NOMO-1 treated with dmso at 0.1 percent for 144 hours (cell line): ENCODE data around the gene POMGNT1.

Experiments used
- DNase-seq: peaks from one replicate; lab custom pipeline; 2025; ENCODE audit not compliant: unreplicated experiment; lab: John Stamatoyannopoulos, UW

POMGNT1 gene

DNA sequence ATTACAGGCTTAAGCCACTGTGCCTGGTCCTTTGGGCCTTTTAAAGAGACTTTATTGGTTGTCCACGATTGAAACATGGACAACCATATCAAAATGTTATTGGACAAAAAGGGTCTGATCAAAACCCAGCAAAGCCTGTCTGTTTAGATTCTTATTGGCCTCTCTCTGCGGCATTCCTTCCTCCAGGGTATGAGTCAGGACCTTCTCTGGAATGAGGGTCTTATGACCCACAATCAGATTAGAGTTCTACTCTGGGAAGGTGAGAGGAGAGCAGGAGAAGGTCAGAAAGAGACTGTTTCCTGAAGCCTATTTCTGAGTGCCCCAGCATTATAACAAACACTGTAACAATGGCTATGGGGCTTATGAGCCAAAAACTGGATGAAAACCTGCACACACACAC lies 12.8 kb upstream of the POMGNT1 start:
- no peak for DNase-seq

- no peak for DNase-seq
These were observed 12.3 kb upstream of the POMGNT1 start for GRCh38 chr1:46210561-46210960.

DNA sequence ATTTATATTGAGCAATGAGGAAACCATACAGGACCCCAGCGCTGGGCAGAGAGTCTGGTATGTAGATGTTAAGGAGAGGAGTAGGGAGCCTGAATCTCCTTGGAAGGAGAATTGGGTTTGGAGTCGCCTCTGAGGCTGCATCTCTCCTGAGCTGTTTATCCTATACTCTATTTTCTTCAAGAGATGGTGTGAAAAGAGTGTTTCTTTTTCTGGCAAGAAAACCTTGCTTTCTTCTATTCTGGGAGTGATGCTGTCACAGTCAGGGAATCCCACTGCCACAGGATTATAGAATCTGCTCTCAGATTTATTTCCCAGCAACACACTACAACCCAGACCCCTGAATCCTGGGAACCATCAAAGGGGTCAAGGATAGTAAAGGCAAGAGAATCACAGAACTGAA lies 8.2 kb upstream of the POMGNT1 start:
- no peak for DNase-seq

DNA sequence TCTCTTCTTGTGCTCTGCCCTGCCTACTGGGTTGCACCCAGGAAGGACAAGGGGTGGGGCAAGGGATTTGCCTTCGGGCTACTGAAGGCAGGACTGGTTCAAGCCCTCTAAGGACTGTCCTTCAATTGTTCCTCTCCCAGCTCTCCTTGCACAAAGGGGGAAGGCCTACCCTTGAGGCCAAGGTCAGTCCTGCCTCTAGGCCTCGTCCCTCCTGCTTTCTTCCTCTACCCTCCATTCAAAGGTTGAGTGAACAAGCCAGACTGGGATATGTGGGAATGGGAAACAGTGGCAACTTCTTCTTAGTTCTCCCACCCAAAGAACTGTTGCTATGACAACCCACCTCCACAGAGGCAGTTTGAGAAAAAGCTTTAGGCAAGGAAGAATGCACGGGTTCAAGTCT lies 7.6 kb upstream of the POMGNT1 start:
- no peak for DNase-seq

GRCh38 chr1:46205141-46205540 lies 6.9 kb upstream of the POMGNT1 start:
- DNase-seq = no peak

- no peak for DNase-seq
These were observed 6.1 kb upstream of the POMGNT1 start for GRCh38 chr1:46204406-46204742.

DNA sequence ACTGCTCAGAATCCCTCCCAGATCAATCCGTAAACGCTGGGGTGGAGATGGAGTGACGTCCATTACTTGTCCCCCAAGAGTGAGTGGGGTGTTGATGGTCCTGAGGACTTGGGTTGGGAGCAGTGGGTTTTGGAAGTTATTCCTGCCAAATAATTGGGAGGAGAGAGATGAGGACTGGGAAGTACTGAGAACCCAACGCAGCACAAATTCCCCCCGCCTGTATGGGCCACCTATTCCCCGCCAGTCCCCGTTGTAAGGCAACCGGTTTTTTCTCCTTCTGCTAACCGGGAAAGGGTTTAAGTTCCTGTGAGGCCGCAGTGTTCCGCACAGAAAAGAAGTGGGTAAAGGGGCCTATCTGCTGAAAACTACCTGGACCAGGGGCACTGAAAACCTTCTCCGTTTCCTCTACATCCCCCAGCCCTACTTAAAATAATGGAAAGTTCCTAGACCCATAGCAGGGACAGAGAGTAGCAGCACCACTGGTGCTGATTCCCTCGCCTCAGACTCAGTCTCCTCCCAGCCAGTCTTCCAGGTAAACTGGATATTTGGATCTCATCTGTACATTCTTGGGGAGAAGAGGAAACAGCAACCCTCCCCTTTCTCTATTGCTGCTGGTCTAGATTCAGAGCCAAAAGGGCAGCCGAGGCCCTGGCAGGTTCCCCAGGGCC lies 5.6 kb upstream of the POMGNT1 start:
- no peak for DNase-seq

DNA sequence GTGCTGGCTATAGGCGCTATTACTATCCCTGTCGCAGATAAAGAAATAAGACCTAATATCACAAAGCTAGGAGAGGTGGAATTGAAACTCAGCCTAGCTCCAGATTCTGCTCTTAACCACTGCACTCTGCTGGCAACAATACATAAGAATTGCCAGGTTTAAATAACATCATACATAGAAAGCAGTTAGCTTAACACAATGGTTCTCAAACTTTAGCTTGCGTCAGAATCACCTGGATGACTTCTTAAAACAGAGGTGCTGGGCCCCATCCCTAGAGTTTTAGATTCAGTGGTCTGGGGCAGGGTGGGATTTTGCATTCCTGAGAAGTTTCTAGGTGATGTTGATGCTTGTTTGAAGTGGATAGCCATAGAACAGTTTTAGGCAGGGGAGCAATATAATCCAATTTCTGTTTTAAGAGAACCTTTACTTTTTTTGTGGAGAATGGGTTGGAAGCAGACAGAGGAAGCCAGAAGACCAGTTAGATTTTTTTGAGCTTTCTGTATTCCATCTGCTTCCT lies 1.1 kb upstream of the POMGNT1 start:
- no peak for DNase-seq

DNA sequence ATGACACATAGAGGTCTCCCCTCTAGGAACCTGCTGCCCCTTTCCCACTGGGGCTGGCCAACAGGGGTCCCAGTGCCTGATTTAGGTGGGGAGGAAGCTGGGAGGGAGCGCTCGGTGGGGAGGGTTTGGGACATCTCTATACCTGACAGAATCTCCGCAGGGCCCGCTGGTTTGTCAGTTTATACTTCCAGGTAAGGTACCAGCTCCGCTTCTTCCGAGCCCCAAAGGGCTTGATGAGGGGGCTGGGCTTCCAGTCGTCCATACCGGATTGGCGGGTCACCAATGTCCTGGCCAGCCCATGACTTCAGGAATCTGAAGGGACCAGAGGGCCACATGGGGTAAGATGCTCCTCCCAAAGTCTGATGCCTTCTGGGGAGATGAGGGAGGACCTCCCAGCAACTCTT lies 672 bp downstream of the POMGNT1 start:
- DNase-seq = no peak

DNA sequence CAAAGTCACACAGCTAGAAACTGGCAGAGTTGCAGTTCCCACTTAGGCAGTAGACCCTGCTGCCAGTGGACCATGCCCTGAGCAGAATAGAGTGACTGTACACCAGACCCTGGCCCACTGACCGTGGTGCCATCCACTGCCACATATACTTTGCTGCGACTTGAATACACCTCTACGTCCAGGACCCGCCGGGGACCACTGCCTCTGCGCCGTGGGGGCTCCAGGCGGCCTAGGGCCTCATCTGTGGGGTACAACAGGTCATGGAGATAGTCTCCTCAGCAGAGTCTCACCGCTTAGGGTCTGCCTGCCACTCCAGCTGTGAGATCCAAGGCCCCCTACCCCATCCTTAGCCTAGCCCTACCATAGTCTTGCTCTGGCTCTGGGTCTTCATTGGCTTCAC lies 1.6 kb downstream of the POMGNT1 start:
- no peak for DNase-seq

- no peak for DNase-seq
These were observed 3.5 kb downstream of the POMGNT1 start for GRCh38 chr1:46194641-46195193.

DNA sequence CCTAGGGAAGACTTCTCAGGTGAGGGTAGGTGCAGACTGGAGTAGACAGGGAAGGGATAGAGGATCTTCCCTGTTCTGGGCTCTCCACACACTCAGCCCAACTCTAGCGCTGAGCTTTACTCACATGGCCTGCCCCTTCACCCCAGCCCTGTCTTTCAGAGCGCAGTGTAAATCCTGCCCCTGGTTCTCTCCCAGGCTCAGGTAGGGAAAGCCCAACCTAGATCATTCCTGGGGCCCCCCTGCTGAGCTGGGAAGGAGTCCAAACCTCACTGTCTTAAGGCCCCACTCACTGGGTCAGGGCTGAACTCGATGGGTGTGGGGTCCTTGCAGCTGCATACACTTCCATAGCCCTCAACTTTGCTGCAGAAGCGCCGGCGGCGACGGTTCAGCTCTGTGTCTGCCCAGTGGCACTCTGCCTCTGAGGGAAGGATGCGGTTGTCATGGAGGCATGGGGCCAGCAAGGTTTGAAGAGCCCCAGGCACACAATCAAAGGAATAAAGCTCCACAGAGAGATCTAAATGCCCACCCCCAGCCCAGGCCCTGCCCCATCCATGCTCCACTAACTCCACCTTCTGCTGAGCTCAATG lies 4.2 kb downstream of the POMGNT1 start:
- DNase-seq = no peak

DNA sequence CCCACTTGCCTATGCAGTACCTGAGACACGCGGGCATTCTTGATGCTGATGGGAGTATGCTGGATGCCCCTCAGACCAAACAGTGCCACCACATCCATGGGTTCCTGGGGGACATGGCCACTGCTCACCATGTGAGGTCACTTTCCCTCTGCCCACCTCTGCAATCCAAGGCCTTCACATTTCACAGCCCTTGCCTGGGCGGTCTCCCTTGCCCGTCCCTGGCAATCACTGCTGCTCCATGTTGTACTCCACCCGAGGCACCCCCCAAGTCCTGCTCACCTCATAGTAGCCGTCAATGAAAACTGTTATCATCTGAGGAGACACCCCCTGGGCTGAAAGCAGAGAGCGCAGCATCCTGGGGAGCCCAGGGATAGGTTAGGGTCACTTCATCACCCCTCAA lies 4.9 kb downstream of the POMGNT1 start:
- DNase-seq = no peak

GRCh38 chr1:46192171-46192570 lies 6.1 kb downstream of the POMGNT1 start:
- no peak for DNase-seq

- DNase-seq = no peak
These were observed 7.1 kb downstream of the POMGNT1 start for GRCh38 chr1:46191033-46191701.

DNA sequence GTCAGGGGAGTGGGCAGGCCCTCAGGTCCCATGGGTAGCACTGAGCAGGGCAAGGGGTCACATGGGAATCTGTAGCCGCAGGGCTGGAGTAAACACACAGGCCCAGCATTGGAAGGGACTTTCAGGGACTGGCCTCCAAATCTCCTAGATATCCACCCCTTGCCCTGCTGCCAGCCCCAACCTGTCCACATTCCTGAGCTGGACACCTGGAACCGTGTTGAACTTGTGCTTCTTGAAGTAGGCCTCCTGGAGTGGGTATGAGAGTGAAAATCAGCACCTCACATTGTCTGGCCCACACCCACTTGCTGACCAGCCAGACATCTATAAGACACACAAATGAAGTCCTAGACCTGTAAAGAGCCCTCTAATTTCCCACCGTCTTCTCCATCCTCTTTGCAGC lies 7.7 kb downstream of the POMGNT1 start:
- no peak for DNase-seq

- no peak for DNase-seq
These were observed 9.8 kb downstream of the POMGNT1 start for GRCh38 chr1:46188295-46189030.

DNA sequence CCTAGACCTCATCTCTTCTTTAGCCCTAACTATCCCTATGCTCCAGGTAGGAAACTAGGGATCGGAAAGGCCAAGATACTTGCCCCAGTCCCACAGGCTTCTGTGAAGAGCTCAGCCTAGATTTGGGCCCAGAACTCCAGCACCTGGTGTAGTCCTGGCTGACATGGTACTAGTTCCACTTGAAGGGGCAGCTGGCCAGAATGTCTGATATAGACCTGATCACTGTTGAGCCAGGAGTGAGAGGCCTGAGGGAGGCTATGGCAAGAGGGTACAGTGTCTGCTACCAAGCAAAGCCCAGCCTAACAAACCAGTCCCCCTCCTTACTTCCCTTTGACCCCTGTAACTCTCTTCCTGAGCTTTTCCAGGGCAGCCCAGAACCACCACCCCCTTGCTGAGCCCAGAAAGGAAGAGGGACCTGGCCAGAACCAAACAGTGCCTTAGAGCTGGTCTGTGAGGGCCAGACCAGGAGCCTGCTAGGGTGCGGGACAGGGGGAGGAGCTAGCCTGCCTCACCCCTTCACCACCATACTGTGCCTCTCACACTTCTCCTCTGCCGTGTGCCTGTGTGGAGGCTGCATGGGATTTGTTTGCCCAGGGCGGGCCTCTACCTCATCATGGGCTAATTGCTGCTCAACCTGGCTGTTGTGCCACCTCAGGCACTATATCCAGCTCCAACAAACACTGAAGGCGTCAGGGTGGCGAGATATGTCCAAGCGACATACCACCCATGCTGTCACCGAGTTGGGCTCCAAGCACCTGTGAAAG lies 10.9 kb downstream of the POMGNT1 start:
- no peak for DNase-seq

DNA sequence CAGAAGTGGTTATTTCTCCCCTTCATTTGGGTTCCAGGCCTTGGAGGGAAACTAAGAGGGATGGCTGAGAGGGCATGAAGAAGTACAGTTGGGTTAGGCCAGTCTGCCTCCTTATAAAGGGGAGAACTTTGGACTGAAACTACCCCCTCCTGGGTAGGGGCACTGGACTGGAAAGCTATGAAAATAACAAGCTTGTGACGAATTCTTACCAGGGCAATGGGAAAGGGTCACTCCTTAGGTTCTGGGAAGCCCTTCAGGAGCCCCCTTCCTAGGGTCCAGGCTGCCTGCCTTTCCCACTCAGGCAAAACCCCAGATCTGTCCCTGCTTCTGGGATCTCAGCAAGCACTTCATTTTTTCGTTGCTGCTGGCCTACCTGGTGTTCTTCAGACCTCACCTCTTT lies 12.2 kb downstream of the POMGNT1 start:
- DNase-seq = no peak

DNA sequence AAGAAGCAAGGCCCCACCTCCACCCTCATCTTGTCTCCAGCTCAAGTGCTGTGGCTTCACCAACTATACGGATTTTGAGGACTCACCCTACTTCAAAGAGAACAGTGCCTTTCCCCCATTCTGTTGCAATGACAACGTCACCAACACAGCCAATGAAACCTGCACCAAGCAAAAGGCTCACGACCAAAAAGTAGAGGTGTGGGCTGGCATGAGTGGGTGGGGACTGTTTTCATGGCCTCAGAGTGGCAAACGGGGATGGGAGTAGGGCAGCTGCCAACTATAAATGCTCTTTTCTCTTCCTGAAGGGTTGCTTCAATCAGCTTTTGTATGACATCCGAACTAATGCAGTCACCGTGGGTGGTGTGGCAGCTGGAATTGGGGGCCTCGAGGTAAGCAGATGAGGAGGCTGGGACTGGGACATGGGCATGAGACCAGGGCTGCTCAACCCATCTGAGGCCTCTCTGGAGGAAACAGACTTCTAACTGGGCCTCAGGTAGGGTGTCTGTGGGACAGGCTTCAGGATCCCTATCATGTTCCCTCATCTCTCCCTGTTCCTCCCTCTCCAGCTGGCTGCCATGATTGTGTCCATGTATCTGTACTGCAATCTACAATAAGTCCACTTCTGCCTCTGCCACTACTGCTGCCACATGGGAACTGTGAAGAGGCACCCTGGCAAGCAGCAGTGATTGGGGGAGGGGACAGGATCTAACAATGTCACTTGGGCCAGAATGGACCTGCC lies 13.1 kb downstream of the POMGNT1 start:
- no peak for DNase-seq
